Putamen (tissue), 1 donor: ENCODE data around the gene DMGDH.

Source experiments
- DNase-seq: peaks from one replicate; pipeline ENCODE4 v3.0.0-alpha.2; 2016; ENCODE audit warnings: low spot score

The DMGDH gene

DNA sequence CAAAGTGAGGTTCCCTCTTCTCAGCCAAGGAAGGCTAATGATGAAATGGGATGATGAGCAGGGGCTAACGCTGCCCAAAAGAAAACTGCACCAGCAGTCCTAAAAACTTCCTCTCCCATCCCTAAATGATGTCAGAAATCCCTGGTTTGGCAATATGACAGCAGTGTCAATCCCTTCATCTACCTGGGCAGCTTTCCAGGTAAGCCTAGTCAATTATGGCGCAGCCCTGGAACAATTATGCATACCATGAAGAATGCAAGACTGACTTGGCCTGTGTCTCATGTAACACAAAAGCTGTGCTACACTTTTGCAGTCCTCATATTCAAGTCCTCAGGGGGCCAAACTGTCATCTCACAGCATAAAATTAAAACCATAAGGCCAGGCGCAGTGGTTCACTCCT lies 7.0 kb downstream of the DMGDH start:
- no peak for DNase-seq

DNA sequence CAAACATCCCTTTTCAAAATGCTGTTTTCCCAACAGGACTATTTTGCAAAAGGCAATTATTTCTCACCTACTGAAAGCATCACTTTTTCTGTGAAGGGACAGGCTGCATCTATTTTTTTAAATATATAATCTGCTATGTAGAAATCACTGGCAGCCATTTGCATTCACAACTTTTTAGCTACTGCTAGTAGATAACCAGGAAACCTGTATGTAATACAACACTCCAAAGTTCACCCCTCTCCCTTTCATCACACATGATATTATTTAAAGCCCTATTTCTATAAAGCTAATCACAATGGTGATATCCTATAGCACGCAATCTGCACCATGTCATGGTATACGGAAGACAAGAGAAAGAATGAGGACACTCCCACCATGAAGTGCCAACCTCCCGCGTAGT lies 9.8 kb downstream of the DMGDH start:
- DNase-seq: no peak

DNA sequence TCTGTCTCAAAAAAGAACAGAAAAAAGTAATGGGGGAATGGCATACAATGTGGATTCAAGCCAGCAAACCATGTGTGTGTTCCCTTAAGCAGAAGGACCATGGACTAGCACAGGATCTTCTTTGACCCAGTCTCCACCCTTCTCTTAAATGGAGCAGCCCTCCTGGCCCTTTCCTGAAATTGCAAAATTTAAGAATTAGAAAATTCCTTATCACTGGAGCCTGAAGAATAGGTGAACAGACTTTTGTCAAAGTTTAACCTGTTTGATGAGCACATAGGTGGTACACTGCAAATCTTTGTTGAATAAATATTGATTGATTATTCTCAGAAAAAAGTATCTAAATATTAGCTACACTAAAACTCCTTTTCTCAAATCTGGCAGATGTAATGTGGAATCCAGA lies 12.6 kb downstream of the DMGDH start:
- DNase-seq: no peak

DNA sequence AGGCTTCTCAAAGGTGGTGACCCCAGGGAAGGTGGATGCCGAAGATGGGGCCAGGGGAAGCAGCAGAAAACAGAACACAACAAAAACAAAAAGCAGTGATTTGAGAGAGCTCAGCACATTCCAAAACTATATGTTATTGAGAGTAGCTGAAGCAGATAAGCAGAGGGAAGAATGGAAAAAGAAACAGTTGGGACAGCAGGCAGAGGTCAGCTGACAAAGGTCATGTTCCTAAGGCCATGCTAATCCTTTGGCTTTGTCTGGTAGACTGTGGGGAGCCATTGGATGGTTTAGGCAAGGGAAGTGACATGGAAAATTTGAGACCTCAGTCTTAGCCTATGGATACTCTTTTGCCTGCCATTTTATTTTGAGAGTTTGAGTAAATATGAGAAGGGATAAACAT lies 14.5 kb downstream of the DMGDH start:
- DNase-seq: no peak

DNA sequence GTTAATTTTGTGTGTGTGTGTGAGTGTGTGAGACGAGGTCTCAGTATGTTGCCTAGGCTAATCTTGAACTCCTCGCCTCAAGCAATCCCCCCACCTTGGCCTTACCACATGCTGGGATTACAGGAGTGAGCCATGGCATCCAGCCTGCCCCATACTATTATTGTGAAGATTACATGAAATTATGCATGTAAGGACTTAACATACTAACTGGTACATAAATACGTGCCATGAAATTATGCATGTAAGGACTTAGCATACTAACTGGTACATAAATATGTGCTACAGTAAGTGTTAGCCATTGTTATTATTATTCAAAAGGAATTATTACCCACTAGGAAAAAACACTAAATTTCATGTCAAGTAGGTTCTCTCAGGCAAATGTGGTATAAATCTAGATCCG lies 16.2 kb downstream of the DMGDH start:
- DNase-seq: no peak

DNA sequence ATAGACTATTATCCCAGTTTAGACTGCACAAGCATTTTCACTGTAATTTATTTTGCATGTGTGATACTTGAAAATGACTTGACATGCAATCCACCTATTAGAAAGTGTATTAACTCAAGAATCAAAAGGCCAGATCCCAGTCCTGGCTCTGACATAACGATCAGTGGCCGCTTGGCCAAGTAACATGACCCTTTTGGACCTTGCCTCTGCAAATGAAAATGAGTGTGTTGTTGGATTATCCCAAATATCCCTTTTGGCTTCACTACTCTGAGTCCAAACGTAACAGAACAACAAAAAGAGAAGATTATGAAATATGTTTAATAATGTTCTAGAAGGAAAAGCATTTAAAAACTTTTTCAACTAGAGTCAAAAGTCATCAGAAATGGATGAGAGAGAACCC lies 19.0 kb downstream of the DMGDH start:
- no peak for DNase-seq

DNA sequence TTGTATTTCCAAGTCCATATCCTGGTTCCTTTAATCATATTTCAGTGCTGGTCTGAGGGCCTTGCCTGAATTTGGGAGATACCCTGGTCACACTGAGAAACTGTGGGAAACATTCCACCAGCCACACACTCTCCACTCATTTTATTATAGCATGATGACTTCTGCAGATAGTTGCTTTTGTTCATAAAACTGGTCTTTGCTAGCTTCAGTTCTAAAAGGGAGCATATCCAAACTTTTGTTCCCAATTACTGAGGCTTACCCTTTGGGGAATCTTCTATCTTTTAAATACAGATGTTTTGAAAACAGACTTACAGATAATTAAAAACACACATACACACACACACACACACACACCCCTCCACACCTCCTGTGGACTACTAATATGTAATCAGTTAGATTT lies 21.0 kb downstream of the DMGDH start:
- no peak for DNase-seq

DNA sequence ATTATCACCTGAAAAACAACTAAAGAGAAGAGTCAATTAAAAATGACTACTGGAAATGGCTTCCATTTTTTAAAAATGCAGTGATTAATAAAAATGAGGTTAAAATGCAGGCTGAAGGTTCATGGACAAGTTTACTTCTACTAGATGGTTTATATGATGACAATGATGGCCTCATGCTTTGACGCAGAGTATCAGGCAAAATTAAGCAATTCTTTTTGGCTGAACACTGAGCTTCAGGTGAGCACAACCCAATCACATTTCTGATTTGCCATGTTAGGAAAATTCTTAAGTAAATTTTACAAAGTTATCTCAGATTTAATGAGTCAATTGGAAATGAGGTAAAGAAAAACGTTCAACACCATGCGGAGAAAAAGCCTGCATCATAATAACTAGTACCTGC lies 22.3 kb downstream of the DMGDH start:
- DNase-seq: no peak

DNA sequence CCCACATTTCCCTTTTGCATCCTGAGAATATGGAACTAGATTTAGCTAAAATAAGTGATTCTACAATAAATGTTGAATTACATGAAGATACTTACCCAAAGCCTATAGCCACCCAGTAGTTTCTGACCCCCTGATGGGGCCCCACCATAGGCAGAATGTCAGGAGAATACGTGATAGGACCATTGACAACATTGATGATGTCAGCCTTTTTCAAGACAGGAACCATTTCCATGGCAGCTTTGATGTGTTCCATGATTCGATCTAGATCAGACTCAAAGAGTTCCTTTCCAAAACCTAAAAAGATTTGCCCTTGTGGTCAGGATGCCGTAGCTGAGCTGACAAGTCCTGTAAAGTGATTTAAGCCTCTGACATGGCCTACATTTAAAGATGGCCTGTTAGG lies 27.3 kb downstream of the DMGDH start:
- no peak for DNase-seq

DNA sequence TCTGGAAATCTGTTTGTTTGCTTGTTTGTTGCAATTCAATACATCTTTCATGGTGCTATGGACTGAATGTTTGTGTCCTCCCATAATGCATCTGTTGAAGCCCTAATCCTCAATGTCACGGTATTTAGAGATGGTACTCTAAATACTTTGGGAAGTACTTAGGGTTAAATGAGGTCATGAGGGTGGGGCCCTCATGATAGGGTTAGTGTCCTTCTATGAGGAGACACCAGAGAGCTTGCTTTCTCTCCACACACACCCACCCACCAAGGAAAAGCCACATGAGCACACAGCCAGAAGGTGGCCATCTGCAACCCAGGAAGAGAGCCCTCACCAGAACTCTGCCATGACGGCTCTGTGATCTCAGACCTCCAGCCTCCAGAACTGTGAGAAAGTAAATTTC lies 32.7 kb downstream of the DMGDH start:
- no peak for DNase-seq

DNA sequence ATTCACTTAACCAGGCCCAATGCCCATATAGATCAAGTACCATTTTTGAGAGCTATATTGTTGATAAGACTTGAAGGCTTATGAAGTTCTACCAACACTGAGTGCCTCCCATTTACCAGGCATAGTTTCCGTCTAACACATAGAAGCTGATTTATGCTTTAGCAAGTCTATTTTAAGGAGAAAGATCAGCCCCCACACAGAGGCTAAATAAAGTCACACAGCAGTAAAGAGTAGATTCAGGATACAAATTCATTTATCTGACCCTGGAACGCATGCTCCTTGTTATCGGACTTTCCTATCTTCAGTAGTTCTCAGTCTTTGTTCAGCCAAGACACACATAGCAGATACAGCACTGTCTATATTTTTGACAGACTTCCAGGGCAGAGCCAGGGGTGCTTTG lies 34.2 kb downstream of the DMGDH start:
- DNase-seq: peak; percentile 40

DNA sequence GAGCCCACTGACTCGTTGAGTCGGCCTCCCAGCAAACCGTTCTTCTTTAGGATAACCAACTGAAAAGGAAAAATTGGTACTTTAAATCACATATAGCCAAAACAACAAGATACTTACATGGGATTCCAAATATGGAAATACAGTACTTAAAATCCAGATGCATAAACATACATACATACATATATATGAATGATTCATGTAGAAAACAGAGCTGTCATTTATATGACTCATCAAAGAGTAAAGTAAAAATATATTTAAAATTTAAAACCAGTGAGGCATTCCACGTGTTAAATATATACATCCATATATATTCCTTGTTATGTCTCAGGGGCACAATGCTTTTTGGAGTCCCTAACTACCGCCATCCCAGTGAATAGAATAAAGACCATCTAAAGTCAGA lies 36.7 kb downstream of the DMGDH start:
- DNase-seq: no peak

DNA sequence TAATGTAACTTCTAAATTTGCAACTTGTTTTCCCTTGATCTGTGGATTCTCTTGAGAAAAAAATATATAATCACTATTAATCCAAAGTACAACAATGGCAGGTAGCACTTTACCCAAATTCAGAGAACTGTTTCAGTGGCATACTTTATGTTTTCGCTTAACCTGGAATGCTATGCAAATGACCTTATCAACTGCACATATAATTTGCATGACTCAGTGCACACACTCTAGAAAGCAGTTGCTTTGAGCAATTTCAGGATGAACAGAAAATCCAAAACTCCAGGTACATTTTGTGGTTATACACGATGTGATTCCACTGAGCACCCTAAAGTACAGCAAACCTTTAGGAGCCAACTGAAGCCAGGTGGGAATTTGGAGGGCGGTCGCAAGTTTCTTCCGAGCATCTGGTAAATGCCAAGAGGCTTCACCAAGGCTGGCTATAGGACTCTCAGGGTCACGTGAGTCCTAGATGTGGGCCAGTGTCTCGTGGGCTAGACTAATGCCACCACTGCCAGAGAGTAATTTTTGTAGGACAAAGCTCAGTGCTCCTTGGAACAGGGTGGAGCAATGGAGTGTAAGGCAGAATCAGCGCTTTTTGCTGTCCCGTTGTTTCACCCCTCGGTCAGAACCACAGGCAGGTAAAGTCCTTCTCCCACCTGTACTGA lies 37.3 kb downstream of the DMGDH start:
- DNase-seq: no peak

DNA sequence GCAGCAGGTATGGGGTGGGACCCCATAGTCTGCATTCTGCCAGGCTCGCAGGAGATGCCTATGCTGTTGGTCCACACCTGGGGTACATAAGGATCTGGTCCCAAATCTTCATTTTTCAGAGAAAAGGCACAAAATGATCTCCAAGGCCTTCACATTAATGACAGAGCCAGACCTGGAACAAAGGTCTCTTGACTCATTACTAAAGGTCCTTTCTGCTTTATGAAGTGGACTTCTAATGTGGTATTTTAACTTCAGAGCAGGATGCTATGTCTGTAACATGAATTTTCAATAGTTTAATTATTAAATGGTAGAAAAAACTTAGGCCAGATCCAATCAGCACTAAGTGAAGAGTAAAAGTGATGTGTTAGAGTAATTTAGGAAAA lies 38.0 kb downstream of the DMGDH start:
- DNase-seq: no peak

DNA sequence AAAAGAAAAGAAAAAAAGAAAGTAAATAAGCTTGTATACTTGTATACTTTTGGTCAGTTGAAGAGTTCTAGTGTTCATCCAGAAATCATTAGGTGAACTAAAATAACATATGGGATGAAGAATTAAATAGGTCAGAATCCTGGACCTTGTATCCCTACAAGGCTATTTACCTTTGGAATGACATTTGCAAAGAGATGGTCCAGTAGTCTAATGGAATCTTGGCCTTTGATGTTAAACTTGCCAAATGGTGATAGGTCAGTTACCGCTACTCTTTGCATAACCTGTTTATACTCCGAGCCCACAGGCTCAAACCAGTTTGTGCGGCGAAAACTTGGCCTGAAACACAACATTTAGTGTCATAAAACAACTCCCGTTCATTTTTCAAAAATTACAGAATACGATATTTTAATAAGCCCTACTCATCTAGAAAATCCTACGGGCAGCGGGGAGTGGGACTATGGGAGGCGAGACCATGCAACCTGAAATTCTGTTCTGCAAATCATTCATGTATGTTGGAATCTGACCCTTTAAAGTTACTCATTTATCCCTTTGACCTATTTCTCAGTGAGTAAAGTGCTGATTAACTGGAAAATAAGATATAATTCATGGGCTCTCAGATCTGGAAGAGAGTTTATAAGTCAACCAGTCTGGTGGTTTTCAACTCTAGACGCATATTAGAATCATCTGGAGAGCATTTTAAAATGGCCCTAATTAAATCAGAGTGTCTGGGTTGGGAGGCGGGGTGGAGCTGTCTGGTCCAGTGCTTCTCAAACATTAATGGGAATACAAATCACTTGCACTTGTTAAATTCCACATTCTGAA lies 38.6 kb downstream of the DMGDH start:
- no peak for DNase-seq

DNA sequence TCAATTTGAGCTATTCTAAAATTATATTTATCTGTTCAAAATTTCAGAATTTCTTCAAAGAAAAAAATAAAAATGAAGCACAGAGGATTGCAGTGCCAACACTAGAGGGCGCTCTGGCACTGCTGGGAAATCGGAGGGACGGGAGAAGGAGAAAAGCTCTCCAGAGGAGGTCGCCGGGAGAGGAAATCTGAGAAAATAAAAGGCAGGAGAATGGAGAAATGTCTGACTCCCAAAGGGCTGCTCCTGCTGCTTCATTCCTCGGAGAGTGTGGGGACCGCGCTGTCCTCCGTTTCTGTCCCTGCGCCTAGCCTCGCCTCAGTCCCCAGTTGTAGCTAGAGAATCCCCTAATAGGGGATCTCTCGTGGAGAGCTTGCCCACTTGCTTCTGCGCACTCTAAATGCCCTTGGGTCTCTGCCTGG lies 44.4 kb downstream of the DMGDH start:
- peak; percentile 61 for DNase-seq

DNA sequence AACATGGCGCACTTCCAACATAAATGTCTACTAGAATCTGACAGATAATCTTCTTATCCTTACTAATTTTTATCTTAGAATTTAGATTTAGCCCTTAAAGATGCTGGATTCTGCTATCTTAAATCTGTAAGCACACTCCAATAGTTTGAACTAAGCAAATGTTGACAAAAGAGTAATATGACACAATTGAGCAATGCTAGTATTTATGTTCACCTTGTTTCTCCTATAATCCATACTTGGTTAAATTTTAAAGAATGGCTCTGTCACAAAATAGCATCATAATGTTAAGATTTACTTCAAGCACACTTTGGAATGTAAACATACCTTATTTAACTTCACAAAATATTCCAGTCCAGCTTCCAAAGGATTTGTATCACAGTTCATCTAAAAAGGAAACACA lies 45.5 kb downstream of the DMGDH start:
- DNase-seq: no peak

DNA sequence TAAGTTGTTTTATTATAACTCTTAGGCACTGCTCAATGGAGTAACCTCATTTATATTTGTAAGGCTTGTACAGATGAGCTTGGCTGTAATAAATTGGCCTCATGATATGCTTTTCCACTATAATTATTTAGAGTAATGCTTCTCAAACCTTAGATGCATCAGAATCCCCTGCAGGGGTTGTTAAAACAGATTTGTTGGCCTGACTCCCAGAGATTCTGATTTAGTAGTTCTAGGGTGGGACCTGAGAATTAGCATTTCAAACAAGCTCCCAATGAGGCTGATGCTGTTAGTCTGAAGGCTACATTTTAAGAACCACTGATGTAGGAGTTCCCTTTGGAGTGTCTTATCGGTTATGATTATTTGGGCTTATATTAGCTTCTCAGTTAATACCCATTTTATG lies 46.1 kb downstream of the DMGDH start:
- no peak for DNase-seq

DNA sequence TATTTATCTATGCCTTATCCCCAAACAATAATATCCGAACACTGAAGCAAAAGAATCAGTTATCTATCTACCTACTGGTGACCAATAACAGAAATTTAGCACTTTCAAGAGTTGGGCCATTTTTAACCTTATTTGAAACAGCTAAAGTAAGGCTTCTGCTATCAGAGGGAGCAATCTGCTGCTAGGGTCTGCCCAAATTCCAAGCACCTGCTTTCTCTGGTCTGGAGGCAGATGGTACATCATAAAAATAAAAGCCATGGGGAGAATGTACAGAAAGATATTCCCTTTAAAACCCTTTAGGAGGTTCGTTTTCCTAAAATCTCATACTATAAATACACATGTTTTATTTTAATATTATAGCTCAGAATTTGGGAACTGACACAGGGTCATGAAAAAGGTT lies 46.7 kb downstream of the DMGDH start:
- no peak for DNase-seq

DNA sequence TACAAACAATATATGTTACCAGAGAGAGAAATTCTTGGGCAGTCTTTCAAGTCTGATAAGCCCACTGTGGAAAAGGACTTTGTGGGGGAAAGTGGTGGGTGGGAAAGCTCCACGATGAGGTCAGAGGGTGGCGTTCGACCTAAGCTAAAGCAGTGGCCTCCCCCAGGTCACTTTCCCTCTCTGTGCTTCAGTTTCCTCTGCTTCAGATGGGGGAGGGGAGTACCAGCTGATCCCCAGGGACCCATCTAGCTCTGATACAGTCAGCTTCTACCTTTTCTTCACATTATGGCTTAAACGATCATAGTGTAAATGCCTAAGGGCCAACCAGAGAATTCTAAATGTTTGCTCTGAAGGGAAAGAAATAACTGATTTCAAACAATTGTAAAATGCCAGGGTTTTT lies 47.7 kb downstream of the DMGDH start:
- DNase-seq: no peak

DNA sequence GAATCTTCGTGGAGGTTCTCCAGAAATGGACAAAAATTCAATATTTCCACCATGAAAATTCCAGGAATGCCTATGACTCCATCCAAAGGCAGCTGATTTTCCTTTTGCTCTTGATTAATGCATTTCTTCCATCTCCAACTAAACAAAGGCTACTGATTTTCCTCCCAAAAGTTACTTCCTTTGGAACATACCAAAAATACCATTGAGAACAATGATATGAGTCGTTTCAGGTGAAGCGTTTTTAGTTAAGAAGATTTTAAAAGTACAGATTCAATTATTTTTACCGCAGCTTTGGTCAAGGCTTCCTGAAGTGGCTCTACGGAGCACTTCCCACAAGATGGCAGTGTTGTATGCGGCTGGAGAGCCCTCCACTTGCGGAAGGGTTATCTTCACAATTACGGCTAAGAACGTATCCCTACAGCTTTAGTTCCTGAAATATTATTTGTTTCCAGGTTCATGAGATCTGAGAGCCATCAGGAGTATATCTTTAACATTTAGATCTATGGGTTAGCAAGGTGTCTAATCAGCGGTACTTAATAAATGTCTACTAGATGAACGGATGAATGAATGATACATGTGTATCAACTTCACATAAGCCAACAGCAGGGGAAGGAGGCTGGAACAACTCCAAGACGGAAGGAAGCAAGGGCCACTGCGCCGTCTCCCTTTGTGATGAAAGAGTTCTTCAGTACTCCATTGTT lies 48.5 kb downstream of the DMGDH start:
- DNase-seq: peak; percentile 57

DNA sequence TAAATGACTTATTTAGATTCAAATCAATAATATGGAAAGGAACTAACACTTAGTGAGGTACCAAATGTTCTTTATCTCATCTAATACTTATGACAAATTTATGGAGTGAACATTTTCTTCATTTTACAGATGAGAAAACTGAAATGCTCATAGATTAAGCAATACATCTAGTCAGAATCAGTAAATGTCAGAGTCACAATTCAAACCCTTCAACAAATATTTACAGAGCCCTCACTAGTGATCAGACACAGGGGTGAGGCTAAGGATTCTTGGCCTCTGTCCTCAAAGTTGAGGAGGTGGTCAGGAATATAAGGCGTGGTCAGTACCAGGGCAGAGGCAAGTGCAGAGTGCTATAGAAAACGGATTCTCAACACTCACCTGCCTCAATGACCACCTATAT lies 54.8 kb downstream of the DMGDH start:
- DNase-seq: no peak

DNA sequence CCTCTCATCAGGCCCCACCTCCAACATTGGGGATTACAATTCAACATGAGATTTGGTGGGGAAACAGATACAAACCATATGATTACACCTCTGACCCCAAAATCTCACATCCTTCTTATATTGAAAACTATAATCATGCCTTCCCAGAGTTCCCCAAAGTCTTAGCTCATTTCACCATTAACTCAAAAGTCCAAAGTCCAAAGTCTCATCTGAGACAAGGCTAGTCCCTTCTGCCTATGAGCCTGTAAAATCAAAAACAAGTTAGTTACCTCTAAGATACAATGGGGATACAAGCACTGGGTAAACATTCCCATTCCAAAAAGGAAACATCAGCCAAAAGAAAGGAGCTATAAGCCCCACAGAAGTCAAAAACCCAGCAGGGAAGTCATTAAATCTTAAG lies 57.6 kb downstream of the DMGDH start:
- DNase-seq: no peak
